ENCODE data around the gene IL5RA. TPM values are rescaled to one million over a fixed set of nuclear protein-coding genes. Genes with fewer than 3 reads are reported as not detected.
A peak's percentile ranks its signal among the peaks of the same experiment; 100 is the strongest.

IL5RA gene
- total and polyA plus RNA-seq, 9 of the 15 experiments (the other 6 are each of a cell fraction or from before 2014, with no cell fraction given), result 0.07 to 0.28 (median 0.14) TPM; not detected in 4

- TF ChIP-seq ARID1B (IDR thresholded peaks at IDR 0.05), result peak; percentile 51
- TF ChIP-seq ZBTB8A (IDR thresholded peaks at IDR 0.05; ENCODE audit: partially characterized antibody), result no peak
- TF ChIP-seq ZNF57 (CRISPR knock-in tag; IDR thresholded peaks at IDR 0.05), result no peak
- TF ChIP-seq KDM1A (IDR thresholded peaks at IDR 0.05), result 0 out of 4 replicates have a peak, but pooled peaks of 1 of the 2 experiments have one; percentile 9
- TF ChIP-seq ZNF347 (CRISPR knock-in tag; IDR thresholded peaks at IDR 0.05; ENCODE audit: low read depth), result no peak
- no peak for TF ChIP-seq MCM7 (IDR thresholded peaks at IDR 0.05)
- TF ChIP-seq MEF2D (tag; conservative IDR thresholded peaks at IDR 0.05; ENCODE audit: low read depth), result peak; percentile 87
- TF ChIP-seq DNMT1 (IDR thresholded peaks at IDR 0.05), result no peak
- TF ChIP-seq ZBTB1 (CRISPR knock-in tag; IDR thresholded peaks at IDR 0.05; ENCODE audit: borderline replicate concordance, low read depth), result no peak
- no peak for TF ChIP-seq E2F4 (CRISPR knock-in tag; IDR thresholded peaks at IDR 0.05; ENCODE audit: low read depth)
- no peak for TF ChIP-seq BRF1 (IDR thresholded peaks at IDR 0.05; ENCODE audit: borderline replicate concordance, extremely low read depth, insufficient read length)
- TF ChIP-seq ELF1 (tag; IDR thresholded peaks at IDR 0.05), result no peak
- no peak for TF ChIP-seq PBX2 (CRISPR knock-in tag; IDR thresholded peaks at IDR 0.05; ENCODE audit: low read depth)
- no peak for TF ChIP-seq PBX2 (tag; conservative IDR thresholded peaks at IDR 0.05; ENCODE audit: low read depth)
- no peak for TF ChIP-seq ARID2 (IDR thresholded peaks at IDR 0.05)
- no peak for TF ChIP-seq SAFB (IDR thresholded peaks at IDR 0.05; ENCODE audit: borderline replicate concordance, low read depth, low read length)
- no peak for TF ChIP-seq ZNF695 (CRISPR knock-in tag; IDR thresholded peaks at IDR 0.05)
- no peak for TF ChIP-seq GTF2B (IDR thresholded peaks at IDR 0.05; ENCODE audit: extremely low read depth, insufficient read length)
- no peak for TF ChIP-seq ZBTB34 (CRISPR knock-in tag; IDR thresholded peaks at IDR 0.05)
- TF ChIP-seq SMAD3 (CRISPR knock-in tag; conservative IDR thresholded peaks at IDR 0.05), result no peak
- TF ChIP-seq ZNF140 (CRISPR knock-in tag; IDR thresholded peaks at IDR 0.05), result no peak
- no peak for TF ChIP-seq BDP1 (IDR thresholded peaks at IDR 0.05; ENCODE audit: insufficient read depth, insufficient read length)
- TF ChIP-seq GABPB1 (CRISPR knock-in tag; IDR thresholded peaks at IDR 0.05), result no peak
- no peak for TF ChIP-seq ZNF699 (CRISPR knock-in tag; IDR thresholded peaks at IDR 0.05; ENCODE audit: insufficient replicate concordance)
- TF ChIP-seq FOSL1 (tag; conservative IDR thresholded peaks at IDR 0.05), result peak; percentile 94
- no peak for TF ChIP-seq RB1 (IDR thresholded peaks at IDR 0.05; ENCODE audit: low read depth)
These were observed 56.2 kb downstream of the IL5RA start (continued) for GRCh38 chr3:3053974-3054373.

All from K562 (cell line).